ENCODE measurements around the gene WFS1.

DNA sequence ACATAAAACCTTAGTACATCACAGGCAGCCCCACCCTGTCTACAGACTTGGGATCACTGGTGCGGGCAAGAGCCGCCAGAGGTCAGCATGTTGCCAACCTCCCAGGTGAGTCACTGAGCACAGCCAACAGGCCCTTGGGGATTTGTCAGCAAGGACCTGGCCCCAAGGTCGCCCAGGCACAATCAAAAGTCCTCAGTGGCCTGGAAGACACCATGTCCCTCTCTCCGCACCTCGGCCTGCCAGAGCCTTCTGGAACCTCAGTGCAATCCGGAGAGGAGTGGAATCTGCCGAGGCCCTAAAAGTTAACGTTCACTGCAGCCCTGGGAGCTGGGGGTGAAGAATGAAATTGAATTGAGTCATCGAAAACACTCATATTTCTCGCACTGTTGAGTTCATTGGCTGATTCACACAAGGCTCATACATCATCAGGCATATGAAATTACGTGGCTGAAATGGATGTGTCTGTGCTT is 74.3 kb downstream of the WFS1 start:
- TF ChIP-seq POLR2AphosphoS5 (IDR thresholded peaks at IDR 0.05), result no peak
- TF ChIP-seq, protein P1, sequence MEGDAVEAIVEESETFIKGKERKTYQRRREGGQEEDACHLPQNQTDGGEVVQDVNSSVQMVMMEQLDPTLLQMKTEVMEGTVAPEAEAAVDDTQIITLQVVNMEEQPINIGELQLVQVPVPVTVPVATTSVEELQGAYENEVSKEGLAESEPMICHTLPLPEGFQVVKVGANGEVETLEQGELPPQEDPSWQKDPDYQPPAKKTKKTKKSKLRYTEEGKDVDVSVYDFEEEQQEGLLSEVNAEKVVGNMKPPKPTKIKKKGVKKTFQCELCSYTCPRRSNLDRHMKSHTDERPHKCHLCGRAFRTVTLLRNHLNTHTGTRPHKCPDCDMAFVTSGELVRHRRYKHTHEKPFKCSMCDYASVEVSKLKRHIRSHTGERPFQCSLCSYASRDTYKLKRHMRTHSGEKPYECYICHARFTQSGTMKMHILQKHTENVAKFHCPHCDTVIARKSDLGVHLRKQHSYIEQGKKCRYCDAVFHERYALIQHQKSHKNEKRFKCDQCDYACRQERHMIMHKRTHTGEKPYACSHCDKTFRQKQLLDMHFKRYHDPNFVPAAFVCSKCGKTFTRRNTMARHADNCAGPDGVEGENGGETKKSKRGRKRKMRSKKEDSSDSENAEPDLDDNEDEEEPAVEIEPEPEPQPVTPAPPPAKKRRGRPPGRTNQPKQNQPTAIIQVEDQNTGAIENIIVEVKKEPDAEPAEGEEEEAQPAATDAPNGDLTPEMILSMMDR (IDR thresholded peaks at IDR 0.05), result no peak
- no peak for TF ChIP-seq POLR2A (IDR thresholded peaks at IDR 0.05)
- no peak for TF ChIP-seq EP300 (IDR thresholded peaks at IDR 0.05)

Data from upper lobe of left lung (tissue), 4 donors.